ENCODE data around the gene HNF4A. TPM values are rescaled to one million over a fixed set of nuclear protein-coding genes. Genes with fewer than 3 reads are reported as not detected.

HNF4A gene
- total and polyA plus RNA-seq, 7 donors: 0.03 to 0.13 (median 0.03) TPM; not detected in 4

DNA sequence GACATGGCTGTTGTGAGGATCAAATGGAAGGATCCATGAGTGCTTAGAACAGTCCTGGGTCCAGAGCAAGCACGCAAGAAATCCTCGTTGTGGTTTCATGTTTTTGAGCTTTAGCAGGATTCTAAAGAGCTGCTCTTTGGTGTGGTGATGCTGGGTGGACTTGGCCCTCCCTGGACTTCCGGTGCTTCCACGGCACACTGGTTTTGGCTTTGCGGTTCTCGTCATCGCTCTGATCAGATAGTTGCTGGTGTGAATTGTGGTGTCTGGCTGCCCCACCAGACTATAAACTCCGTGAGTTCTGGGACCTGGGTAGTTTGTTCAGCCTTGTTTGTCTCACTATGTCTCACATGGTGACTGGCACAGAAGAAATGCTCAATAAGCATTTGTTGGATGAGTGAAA is 3.3 kb downstream of the HNF4A start:
- WGBS, 3 donors: 82 to 89% (median 83%) methylated on average over 8 of the region's 8 CpGs
- intact Hi-C loops (cut with DNase I): no loop called here
- H3K27ac ChIP-seq: no peak overlapping the region

DNA sequence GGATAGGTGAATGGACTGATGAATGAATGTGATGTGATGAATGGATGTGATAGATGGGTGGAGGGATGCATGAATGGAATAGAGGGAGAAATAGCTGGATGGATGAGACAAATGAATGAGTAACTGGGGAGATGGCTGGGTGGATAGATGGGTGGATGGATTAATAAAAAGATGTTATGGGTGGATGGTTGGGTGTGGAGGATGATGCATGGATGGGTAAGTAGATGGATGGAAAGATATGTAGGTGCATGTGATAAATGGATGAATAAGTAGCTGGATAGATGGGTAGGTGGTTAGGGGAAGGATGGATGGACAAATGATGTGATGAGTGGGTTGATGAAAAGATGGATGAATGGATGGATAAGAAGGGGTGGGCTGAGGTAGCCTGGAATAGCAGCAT is 4.7 kb downstream of the HNF4A start:
- H3K27me3 ChIP-seq (ENCODE audit: insufficient read depth in 3 of 3, low read length in 2 of 3): peaks cover 0 to 9% (median 0%) of the 10 kb centered on the region in 3 donors
- intact Hi-C loops (cut with DNase I): no loop called here

More for the DNA sequence above, 3.3 kb downstream of the HNF4A start:
- Histone ChIP-seq H3K36me3 (ENCODE audit: insufficient read depth in 1 of 2, low read depth in 1 of 2) (no peaks in the 10 kb centered on the region), H3K27me3 (ENCODE audit: insufficient read depth in 3 of 3, low read length in 2 of 3) (peaks cover 0 to 9% (median 0%) of the 10 kb centered on the region in 3 donors), H3K9me3 (no peaks in the 10 kb centered on the region), H3K4me3 (no peak overlapping the region), H3K4me1 (no peaks in the 10 kb centered on the region)
- ATAC-seq (no peak), DNase-seq (no peak)
- no peak for TF ChIP-seq CTCF (IDR thresholded peaks at IDR 0.05)

DNA sequence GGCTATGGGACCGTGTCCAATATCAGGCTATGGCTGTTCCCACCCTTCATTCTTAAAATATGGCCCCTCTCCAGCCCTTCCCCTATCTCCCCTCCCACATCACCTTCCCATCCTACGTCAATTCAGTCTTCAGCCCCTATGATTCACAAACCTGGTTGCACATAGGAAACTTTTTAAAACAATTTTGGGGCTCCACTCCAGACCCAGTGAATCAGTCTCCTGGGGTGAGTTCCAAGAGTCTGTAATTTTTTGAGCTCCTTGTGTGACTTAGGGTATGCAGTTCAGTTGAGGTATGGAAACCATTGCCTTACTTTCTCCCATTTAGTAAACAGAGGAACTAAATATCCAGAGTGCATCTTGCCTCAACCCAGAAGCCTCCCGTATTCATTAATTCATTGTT is 5.5 kb downstream of the HNF4A start:
- Histone ChIP-seq H3K4me1 (no peaks in the 10 kb centered on the region), H3K27me3 (ENCODE audit: insufficient read depth in 3 of 3, low read length in 2 of 3) (peaks cover 0 to 9% (median 0%) of the 10 kb centered on the region in 3 donors)
- no peak for TF ChIP-seq CTCF (IDR thresholded peaks at IDR 0.05)

More for the DNA sequence above, 4.7 kb downstream of the HNF4A start:
- Histone ChIP-seq H3K9me3 (no peaks in the 10 kb centered on the region), H3K27ac (no peak overlapping the region), H3K36me3 (ENCODE audit: insufficient read depth in 1 of 2, low read depth in 1 of 2) (no peaks in the 10 kb centered on the region), H3K4me3 (no peak overlapping the region), H3K4me1 (no peaks in the 10 kb centered on the region)
- DNase-seq (no peak), ATAC-seq (no peak)
- TF ChIP-seq CTCF (IDR thresholded peaks at IDR 0.05): no peak

GRCh38 chr20:44362466-44362940 is 7.0 kb downstream of the HNF4A start:
- no peak for TF ChIP-seq CTCF (IDR thresholded peaks at IDR 0.05)
- DNase-seq: no peak
- no peak overlapping the region for H3K27ac ChIP-seq
- no peak overlapping the region for H3K4me3 ChIP-seq
- no peaks in the 10 kb centered on the region for H3K36me3 ChIP-seq (ENCODE audit: insufficient read depth in 1 of 2, low read depth in 1 of 2)
- H3K9me3 ChIP-seq: no peaks in the 10 kb centered on the region
- ATAC-seq: no peak
- WGBS, 3 donors: 56 to 71% (median 66%) methylated on average over 4 of the region's 4 CpGs
- peaks cover 0 to 9% (median 0%) of the 10 kb centered on the region in 3 donors for H3K27me3 ChIP-seq (ENCODE audit: insufficient read depth in 3 of 3, low read length in 2 of 3)
- intact Hi-C loops (cut with DNase I): no loop called here
- no peaks in the 10 kb centered on the region for H3K4me1 ChIP-seq

More for the DNA sequence above, 5.5 kb downstream of the HNF4A start:
- ATAC-seq (no peak), DNase-seq (no peak)
- no peaks in the 10 kb centered on the region for H3K36me3 ChIP-seq (ENCODE audit: insufficient read depth in 1 of 2, low read depth in 1 of 2)
- no peaks in the 10 kb centered on the region for H3K9me3 ChIP-seq
- no peak overlapping the region for H3K4me3 ChIP-seq
- intact Hi-C loops (cut with DNase I): no loop called here
- H3K27ac ChIP-seq: no peak overlapping the region
- WGBS, 3 donors: 49 to 82% (median 61%) methylated on average over 3 of the region's 3 CpGs

GRCh38 chr20:44364068-44364467 is 8.6 kb downstream of the HNF4A start:
- peaks cover 0 to 9% (median 0%) of the 10 kb centered on the region in 3 donors for H3K27me3 ChIP-seq (ENCODE audit: insufficient read depth in 3 of 3, low read length in 2 of 3)
- no peak overlapping the region for H3K4me3 ChIP-seq
- no peaks in the 10 kb centered on the region for H3K4me1 ChIP-seq
- H3K36me3 ChIP-seq (ENCODE audit: insufficient read depth in 1 of 2, low read depth in 1 of 2): no peaks in the 10 kb centered on the region
- intact Hi-C loops (cut with DNase I): no loop called here
- no peak overlapping the region for H3K27ac ChIP-seq
- ATAC-seq: no peak
- no peak for DNase-seq
- H3K9me3 ChIP-seq: no peaks in the 10 kb centered on the region
- TF ChIP-seq CTCF (IDR thresholded peaks at IDR 0.05): no peak
- 76 to 82% (median 79%) methylated on average over 4 of the region's 4 CpGs for WGBS, 3 donors

All from psoas muscle (tissue), 8 donors.